Subcutaneous adipose tissue (tissue), 4 donors: ENCODE results near the gene STK36. TPM values are rescaled to one million over a fixed set of nuclear protein-coding genes. Genes with fewer than 3 reads are reported as not detected.

Experiments
- total RNA-seq, 4 donors: library from RNA; depleted of rRNA; stranded (reverse); fragments of >200 nt; gene quantifications; one replicate each; pipeline ENCODE4 v1.1.0, GENCODE V29; 2016
- TF ChIP-seq, protein P1 (sequence below): fragments of 450-650 bp; IDR thresholded peaks from one replicate; pipeline ENCODE4 v1.5.1; 2016; ENCODE audit warnings: low read depth, mild to moderate bottlenecking, control low read depth, antibody characterized with exemption, moderate library complexity

The STK36 gene
- total RNA-seq, 4 donors from 2014 or later, result 19.4 to 48.0 (median 26.8) TPM

GRCh38 chr2:218662827-218663226 is 9.1 kb upstream of the STK36 start:
- TF ChIP-seq, protein P1, sequence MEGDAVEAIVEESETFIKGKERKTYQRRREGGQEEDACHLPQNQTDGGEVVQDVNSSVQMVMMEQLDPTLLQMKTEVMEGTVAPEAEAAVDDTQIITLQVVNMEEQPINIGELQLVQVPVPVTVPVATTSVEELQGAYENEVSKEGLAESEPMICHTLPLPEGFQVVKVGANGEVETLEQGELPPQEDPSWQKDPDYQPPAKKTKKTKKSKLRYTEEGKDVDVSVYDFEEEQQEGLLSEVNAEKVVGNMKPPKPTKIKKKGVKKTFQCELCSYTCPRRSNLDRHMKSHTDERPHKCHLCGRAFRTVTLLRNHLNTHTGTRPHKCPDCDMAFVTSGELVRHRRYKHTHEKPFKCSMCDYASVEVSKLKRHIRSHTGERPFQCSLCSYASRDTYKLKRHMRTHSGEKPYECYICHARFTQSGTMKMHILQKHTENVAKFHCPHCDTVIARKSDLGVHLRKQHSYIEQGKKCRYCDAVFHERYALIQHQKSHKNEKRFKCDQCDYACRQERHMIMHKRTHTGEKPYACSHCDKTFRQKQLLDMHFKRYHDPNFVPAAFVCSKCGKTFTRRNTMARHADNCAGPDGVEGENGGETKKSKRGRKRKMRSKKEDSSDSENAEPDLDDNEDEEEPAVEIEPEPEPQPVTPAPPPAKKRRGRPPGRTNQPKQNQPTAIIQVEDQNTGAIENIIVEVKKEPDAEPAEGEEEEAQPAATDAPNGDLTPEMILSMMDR, result no peak

DNA sequence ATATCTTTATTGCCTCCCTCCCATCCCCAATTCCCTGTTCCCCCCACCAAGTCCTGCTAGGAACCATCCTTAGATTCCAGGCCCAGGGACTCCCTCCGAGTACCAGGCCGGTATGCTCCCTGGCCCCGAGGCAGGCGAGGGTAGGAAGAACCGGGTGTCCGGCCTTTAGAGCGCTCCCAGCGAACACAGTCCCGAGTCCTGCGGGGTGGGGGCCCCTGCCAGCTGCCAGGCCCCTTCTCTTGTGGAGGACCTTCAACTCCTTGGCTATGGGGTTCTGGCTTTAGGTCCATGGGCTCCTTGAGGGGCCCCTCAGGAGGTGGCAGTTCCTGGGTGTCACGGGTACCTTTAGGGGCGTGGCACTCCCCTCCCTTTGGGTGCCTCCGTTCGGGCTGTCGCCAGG is 8.0 kb upstream of the STK36 start:
- TF ChIP-seq, protein P1, result no peak

DNA sequence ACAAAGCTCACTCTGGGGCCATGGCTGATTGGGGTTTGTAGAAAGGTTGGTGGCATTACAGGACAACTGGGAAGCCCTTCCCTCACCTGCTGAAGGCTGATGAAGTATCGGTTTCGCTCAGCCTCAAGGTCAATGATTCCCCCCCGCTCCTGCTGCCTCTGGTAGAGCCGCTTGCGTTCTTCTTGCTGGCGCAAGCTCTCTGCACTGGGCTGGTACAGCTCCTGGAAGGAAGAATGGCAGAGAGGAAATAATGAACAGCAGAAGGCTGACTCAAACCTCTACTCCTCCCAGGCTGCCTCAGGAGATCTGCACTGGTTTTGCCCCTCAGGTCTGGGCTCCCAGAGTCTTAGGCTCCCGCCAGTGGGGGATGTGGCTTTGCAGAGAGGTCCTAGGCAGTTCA is 7.2 kb upstream of the STK36 start:
- TF ChIP-seq, protein P1, result no peak

- TF ChIP-seq, protein P1, result no peak
Measured at GRCh38 chr2:218671097-218671653, 711 bp upstream of the STK36 start.

DNA sequence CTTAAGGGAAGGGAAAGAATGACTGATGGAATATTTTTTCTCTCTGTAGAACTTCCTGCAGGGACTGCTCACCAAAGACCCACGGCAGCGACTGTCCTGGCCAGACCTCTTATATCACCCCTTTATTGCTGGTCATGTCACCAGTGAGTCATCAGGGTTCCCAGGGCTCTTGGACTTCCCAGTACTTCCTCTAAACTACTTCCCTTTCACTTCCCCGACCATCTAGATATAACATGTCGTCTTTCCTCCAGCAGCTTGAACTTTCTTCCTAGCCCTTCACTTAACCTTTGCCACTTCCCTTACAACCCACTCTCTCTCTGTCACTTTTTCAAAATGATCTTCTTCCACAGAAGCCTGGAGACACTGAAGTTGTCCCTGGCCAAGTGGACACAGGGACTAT is 7.2 kb downstream of the STK36 start:
- TF ChIP-seq, protein P1, result no peak

GRCh38 chr2:218680061-218680460 is 8.2 kb downstream of the STK36 start:
- TF ChIP-seq, protein P1, result no peak

- TF ChIP-seq, protein P1, result no peak
Measured at GRCh38 chr2:218691234-218691633, 19.3 kb downstream of the STK36 start.
